HepG2 (cell line): ENCODE data around the gene MCF2L. TPM values are rescaled to one million over a fixed set of nuclear protein-coding genes. Genes with fewer than 3 reads are reported as not detected.
A peak's percentile ranks its signal among the peaks of the same experiment; 100 is the strongest.

ENCODE experiments used
- BRCA1 ChIP-seq: sonication (generic); formaldehyde crosslinking; IDR thresholded peaks from 2 replicates; pipeline ENCODE4 v1.4.0; 2020; ENCODE audit warnings: missing genetic modification reagents
- CBX5 ChIP-seq: sonication (generic); formaldehyde crosslinking; IDR thresholded peaks from 2 replicates; pipeline ENCODE4 v1.4.0; 2020; ENCODE audit warnings: missing genetic modification reagents, borderline replicate concordance
- EHMT2 ChIP-seq: fragments of 200-600 bp; sonication (generic); IDR thresholded peaks from 2 replicates; pipeline ENCODE4 v1.7.0; 2017; ENCODE audit warnings: antibody characterized with exemption, low read depth, low read length, borderline replicate concordance
- ETS1 ChIP-seq: sonication (generic); formaldehyde crosslinking; IDR thresholded peaks from 2 replicates; pipeline ENCODE4 v1.4.0; 2020; ENCODE audit warnings: missing genetic modification reagents
- FOXA3 ChIP-seq: IDR thresholded peaks from 2 replicates; pipeline ENCODE4 v1.6.1; 2016; ENCODE audit warnings: missing genetic modification reagents, missing compliant biosample characterization
- FOXK2 ChIP-seq: fragments of 450-650 bp; IDR thresholded peaks from 2 replicates; pipeline ENCODE4 v1.6.1; 2016
- GRHL1 ChIP-seq: sonication (generic); formaldehyde crosslinking; conservative IDR thresholded peaks from 2 replicates; pipeline ENCODE4 v1.8.0; 2022; ENCODE audit warnings: missing genetic modification reagents
- MNT ChIP-seq: fragments of 450-650 bp; IDR thresholded peaks from 2 replicates; pipeline ENCODE4 v1.6.1; 2016
- MTERF4 ChIP-seq: sonication (generic); formaldehyde crosslinking; IDR thresholded peaks from 2 replicates; pipeline ENCODE4 v1.8.0; 2023; ENCODE audit warnings: mild to moderate bottlenecking, missing genetic modification reagents
- NFKBIZ ChIP-seq: IDR thresholded peaks from 2 replicates; pipeline ENCODE4 v1.6.1; 2018; ENCODE audit warnings: missing genetic modification reagents, missing compliant biosample characterization
- NFYB ChIP-seq: sonication (generic); formaldehyde crosslinking; IDR thresholded peaks from 2 replicates; pipeline ENCODE4 v1.4.0; 2020; ENCODE audit warnings: missing genetic modification reagents
- PCBP2 ChIP-seq: fragments of 200-400 bp; formaldehyde crosslinking; optimal IDR thresholded peaks from 2 replicates; pipeline ENCODE3; 2018; ENCODE audit warnings: low read length, low read depth; ENCODE audit not compliant: poor library complexity, severe bottlenecking
- RARG ChIP-seq: sonication (generic); formaldehyde crosslinking; IDR thresholded peaks from 2 replicates; pipeline ENCODE4 v1.4.0; 2020; ENCODE audit warnings: low read depth, mild to moderate bottlenecking, missing genetic modification reagents
- REL ChIP-seq: sonication (generic); formaldehyde crosslinking; conservative IDR thresholded peaks from 2 replicates; pipeline ENCODE4 v1.8.0; 2022; ENCODE audit warnings: mild to moderate bottlenecking, missing genetic modification reagents, moderate library complexity
- SKI ChIP-seq: fragments of 450-650 bp; IDR thresholded peaks from one replicate; pipeline ENCODE4 v1.6.1; 2018; ENCODE audit warnings: mild to moderate bottlenecking; ENCODE audit not compliant: partially characterized antibody
- SMAD3 ChIP-seq: sonication (generic); formaldehyde crosslinking; IDR thresholded peaks from 2 replicates; pipeline ENCODE4 v1.4.0; 2020; ENCODE audit warnings: missing genetic modification reagents
- SNRNP70 ChIP-seq: fragments of 200-400 bp; formaldehyde crosslinking; IDR thresholded peaks from 2 replicates; pipeline ENCODE4 v1.6.1; 2017; ENCODE audit warnings: mild to moderate bottlenecking, low read depth, low read length, moderate library complexity
- TIGD3 ChIP-seq: sonication (generic); formaldehyde crosslinking; IDR thresholded peaks from 2 replicates; pipeline ENCODE4 v1.5.1; 2020; ENCODE audit warnings: mild to moderate bottlenecking, missing genetic modification reagents, borderline replicate concordance
- U2AF2 ChIP-seq: fragments of 200-400 bp; formaldehyde crosslinking; IDR thresholded peaks from 2 replicates; pipeline ENCODE4 v1.6.1; 2017; ENCODE audit warnings: low read depth, mild to moderate bottlenecking, low read length
- ZFY ChIP-seq: sonication (generic); formaldehyde crosslinking; IDR thresholded peaks from 2 replicates; pipeline ENCODE4 v1.4.0; 2020; ENCODE audit warnings: missing genetic modification reagents
- ZNF446 ChIP-seq: sonication (generic); formaldehyde crosslinking; IDR thresholded peaks from 2 replicates; pipeline ENCODE4 v1.5.0; 2020; ENCODE audit warnings: mild to moderate bottlenecking, missing genetic modification reagents
- ZNF552 ChIP-seq: sonication (generic); formaldehyde crosslinking; IDR thresholded peaks from 2 replicates; pipeline ENCODE4 v1.9.0; 2022; ENCODE audit warnings: missing genetic modification reagents, mild to moderate bottlenecking, borderline replicate concordance
- ZNF781 ChIP-seq: sonication (generic); formaldehyde crosslinking; IDR thresholded peaks from 2 replicates; pipeline ENCODE4 v1.5.1; 2020; ENCODE audit warnings: borderline replicate concordance, mild to moderate bottlenecking, missing genetic modification reagents; ENCODE audit errors: not compliant biosample characterization
- polyA plus RNA-seq, 8 experiments: library from polyadenylated mRNA; depleted of rRNA in 3 of 8; stranded (reverse) in 7 of 8; unstranded in 1 of 8; fragments of >200 nt; fragmentation: Illumina TruSeq in 4 of 8; extraction: Trizol in 4 of 8; gene quantifications; 2 replicates each; pipeline versions ENCODE4 v1.2.1 to v1.2.3, GENCODE V29; 2011 to 2016; ENCODE audit warnings: low read depth in 4 of 8, missing spikeins in 1 of 8, mixed read lengths in 1 of 8; ENCODE audit not compliant: insufficient read depth in 1 of 8
- total RNA-seq, 5 experiments: library from RNA; depleted of rRNA; stranded (reverse); fragments of >200 nt; fragmentation: Illumina TruSeq; extraction: Trizol; gene quantifications; 2 replicates each; pipeline ENCODE4 v1.2.3, GENCODE V29; 2016; ENCODE audit warnings: low read depth in 1 of 5

The MCF2L gene
- total and polyA plus RNA-seq, 2 of the 13 experiments (the other 11 are each of a cell fraction or from before 2014, with no cell fraction given) = 19.4 to 28.4 TPM

GRCh38 chr13:113105032-113105920, 136.3 kb downstream of the MCF2L start, which contains the start of gene F7 (continued):
- TF ChIP-seq SMAD3 (CRISPR knock-in tag) (no peak), MTERF4 (CRISPR knock-in tag) (no peak), BRCA1 (CRISPR knock-in tag) (no peak), MNT (peak; percentile 40; the same call in 1 of the 2 replicates), SKI (peak; percentile 57), RARG (CRISPR knock-in tag) (no peak), ZFY (CRISPR knock-in tag) (peak; percentile 79), NFYB (CRISPR knock-in tag) (no peak), REL (CRISPR knock-in tag) (no peak), U2AF2 (no peak), FOXK2 (peak; percentile 86), CBX5 (CRISPR knock-in tag) (peak; percentile 59; the same call in 1 of the 2 replicates), GRHL1 (CRISPR knock-in tag) (no peak), ETS1 (CRISPR knock-in tag) (no peak; the same call in 1 of the 2 replicates), TIGD3 (CRISPR knock-in tag) (peak; percentile 71; the same call in 1 of the 2 replicates), NFKBIZ (CRISPR knock-in tag) (no peak), FOXA3 (CRISPR knock-in tag) (peak; percentile 97), PCBP2 (no peak), ZNF552 (CRISPR knock-in tag) (0 out of 2 replicates have a peak, but pooled peaks have one; percentile 51), ZNF781 (CRISPR knock-in tag) (peak; percentile 58), SNRNP70 (no peak), EHMT2 (no peak), ZNF446 (CRISPR knock-in tag) (no peak)
